ENCODE data around the gene SEMA3D. TPM values are rescaled to one million over a fixed set of nuclear protein-coding genes. Genes with fewer than 3 reads are reported as not detected.

The SEMA3D gene
- total RNA-seq, 2 experiments from 2014 or later: not detected

GRCh38 chr7:85175217-85175616, 11.6 kb downstream of the SEMA3D start:
- Mint-ChIP-seq H3K9me3 (peaks cover 6% of the 10 kb centered on the region), H3K27ac (no peak overlapping the region), H3K4me1 (no peaks in the 10 kb centered on the region), H3K4me3 (no peak overlapping the region), H3K27me3 (no peaks in the 10 kb centered on the region), H3K36me3 (ENCODE audit: low read depth) (no peaks in the 10 kb centered on the region)
- DNase-seq: no peak
- ChIA-PET POLR2A (no interaction called here), CTCF (no interaction called here)

- ChIA-PET POLR2A (no interaction called here), CTCF (no interaction called here)
- H3K27ac Mint-ChIP-seq: no peak overlapping the region
- no peaks in the 10 kb centered on the region for H3K4me1 Mint-ChIP-seq
- H3K9me3 Mint-ChIP-seq: no peaks in the 10 kb centered on the region
- H3K27me3 Mint-ChIP-seq: no peaks in the 10 kb centered on the region
- H3K4me3 Mint-ChIP-seq: no peak overlapping the region
- H3K36me3 Mint-ChIP-seq (ENCODE audit: low read depth): no peaks in the 10 kb centered on the region
- no peak for DNase-seq
Measured at GRCh38 chr7:85172530-85172941, 14.3 kb downstream of the SEMA3D start.

- Mint-ChIP-seq H3K36me3 (ENCODE audit: low read depth) (no peaks in the 10 kb centered on the region), H3K27ac (no peak overlapping the region), H3K4me1 (no peaks in the 10 kb centered on the region), H3K4me3 (no peak overlapping the region), H3K9me3 (no peaks in the 10 kb centered on the region), H3K27me3 (no peaks in the 10 kb centered on the region)
- POLR2A ChIA-PET: no interaction called here
- CTCF ChIA-PET: no interaction called here
- DNase-seq: no peak
Measured at GRCh38 chr7:85167636-85168035, 19.2 kb downstream of the SEMA3D start.

- no peak overlapping the region for H3K4me3 Mint-ChIP-seq
- ChIA-PET CTCF (no interaction called here), POLR2A (no interaction called here)
- H3K27me3 Mint-ChIP-seq: no peaks in the 10 kb centered on the region
- no peaks in the 10 kb centered on the region for H3K9me3 Mint-ChIP-seq
- H3K36me3 Mint-ChIP-seq (ENCODE audit: low read depth): no peaks in the 10 kb centered on the region
- no peak for DNase-seq
- no peaks in the 10 kb centered on the region for H3K4me1 Mint-ChIP-seq
- H3K27ac Mint-ChIP-seq: no peak overlapping the region
Measured at GRCh38 chr7:85165263-85165662, 21.6 kb downstream of the SEMA3D start.

GRCh38 chr7:85164376-85164775, 22.5 kb downstream of the SEMA3D start:
- Mint-ChIP-seq H3K36me3 (ENCODE audit: low read depth) (no peaks in the 10 kb centered on the region), H3K9me3 (peaks cover under 1% of the 10 kb centered on the region), H3K27ac (no peak overlapping the region), H3K4me3 (no peak overlapping the region), H3K27me3 (no peaks in the 10 kb centered on the region), H3K4me1 (no peaks in the 10 kb centered on the region)
- CTCF ChIA-PET: no interaction called here
- POLR2A ChIA-PET: no interaction called here
- DNase-seq: no peak

- no peak overlapping the region for H3K27ac Mint-ChIP-seq
- H3K27me3 Mint-ChIP-seq: no peaks in the 10 kb centered on the region
- H3K36me3 Mint-ChIP-seq (ENCODE audit: low read depth): no peaks in the 10 kb centered on the region
- H3K9me3 Mint-ChIP-seq: peaks cover 4% of the 10 kb centered on the region
- DNase-seq: no peak
- ChIA-PET POLR2A (no interaction called here), CTCF (no interaction called here)
- H3K4me3 Mint-ChIP-seq: no peak overlapping the region
- H3K4me1 Mint-ChIP-seq: no peaks in the 10 kb centered on the region
Measured at GRCh38 chr7:85162721-85163120, 24.1 kb downstream of the SEMA3D start.

GRCh38 chr7:85160223-85160622, 26.6 kb downstream of the SEMA3D start:
- H3K27ac Mint-ChIP-seq: no peak overlapping the region
- H3K27me3 Mint-ChIP-seq: no peaks in the 10 kb centered on the region
- no peak for DNase-seq
- peaks cover 4% of the 10 kb centered on the region for H3K9me3 Mint-ChIP-seq
- H3K36me3 Mint-ChIP-seq (ENCODE audit: low read depth): no peaks in the 10 kb centered on the region
- POLR2A ChIA-PET: no interaction called here
- no peak overlapping the region for H3K4me3 Mint-ChIP-seq
- CTCF ChIA-PET: no interaction called here
- H3K4me1 Mint-ChIP-seq: no peaks in the 10 kb centered on the region

- ChIA-PET POLR2A (no interaction called here), CTCF (no interaction called here)
- Mint-ChIP-seq H3K9me3 (peaks cover 4% of the 10 kb centered on the region), H3K27ac (no peak overlapping the region), H3K4me3 (no peak overlapping the region), H3K4me1 (no peaks in the 10 kb centered on the region), H3K36me3 (ENCODE audit: low read depth) (no peaks in the 10 kb centered on the region), H3K27me3 (no peaks in the 10 kb centered on the region)
- DNase-seq: no peak
Measured at GRCh38 chr7:85159003-85159402, 27.9 kb downstream of the SEMA3D start.

- CTCF ChIA-PET: no interaction called here
- Mint-ChIP-seq H3K36me3 (ENCODE audit: low read depth) (no peaks in the 10 kb centered on the region), H3K9me3 (peaks cover 4% of the 10 kb centered on the region), H3K4me1 (no peaks in the 10 kb centered on the region), H3K27ac (no peak overlapping the region), H3K4me3 (no peak overlapping the region), H3K27me3 (no peaks in the 10 kb centered on the region)
- DNase-seq: no peak
- POLR2A ChIA-PET: no interaction called here
Measured at GRCh38 chr7:85156661-85157208, 30.1 kb downstream of the SEMA3D start.

GRCh38 chr7:85154282-85154937, 32.4 kb downstream of the SEMA3D start:
- POLR2A ChIA-PET: no interaction called here
- no peak for DNase-seq
- CTCF ChIA-PET: no interaction called here
- no peak overlapping the region for H3K4me3 Mint-ChIP-seq
- no peaks in the 10 kb centered on the region for H3K36me3 Mint-ChIP-seq (ENCODE audit: low read depth)
- no peak overlapping the region for H3K27ac Mint-ChIP-seq
- H3K9me3 Mint-ChIP-seq: peaks cover 4% of the 10 kb centered on the region
- no peaks in the 10 kb centered on the region for H3K4me1 Mint-ChIP-seq
- no peaks in the 10 kb centered on the region for H3K27me3 Mint-ChIP-seq

GRCh38 chr7:85153715-85154114, 33.1 kb downstream of the SEMA3D start:
- no peak for DNase-seq
- no peaks in the 10 kb centered on the region for H3K4me1 Mint-ChIP-seq
- H3K27me3 Mint-ChIP-seq: no peaks in the 10 kb centered on the region
- no peaks in the 10 kb centered on the region for H3K36me3 Mint-ChIP-seq (ENCODE audit: low read depth)
- ChIA-PET POLR2A (no interaction called here), CTCF (no interaction called here)
- no peaks in the 10 kb centered on the region for H3K9me3 Mint-ChIP-seq
- no peak overlapping the region for H3K27ac Mint-ChIP-seq
- no peak overlapping the region for H3K4me3 Mint-ChIP-seq

- Mint-ChIP-seq H3K27ac (no peak overlapping the region), H3K9me3 (no peaks in the 10 kb centered on the region), H3K36me3 (ENCODE audit: low read depth) (no peaks in the 10 kb centered on the region), H3K4me1 (no peaks in the 10 kb centered on the region), H3K27me3 (no peaks in the 10 kb centered on the region), H3K4me3 (no peak overlapping the region)
- ChIA-PET POLR2A (no interaction called here), CTCF (no interaction called here)
- DNase-seq: no peak
Measured at GRCh38 chr7:85150624-85151023, 36.2 kb downstream of the SEMA3D start.

- ChIA-PET POLR2A (no interaction called here), CTCF (no interaction called here)
- Mint-ChIP-seq H3K9me3 (no peaks in the 10 kb centered on the region), H3K27ac (no peak overlapping the region), H3K36me3 (ENCODE audit: low read depth) (no peaks in the 10 kb centered on the region), H3K27me3 (no peaks in the 10 kb centered on the region), H3K4me3 (no peak overlapping the region), H3K4me1 (no peaks in the 10 kb centered on the region)
- DNase-seq: no peak
Measured at GRCh38 chr7:85144771-85145170, 42.1 kb downstream of the SEMA3D start.

- Mint-ChIP-seq H3K9me3 (no peaks in the 10 kb centered on the region), H3K4me1 (no peaks in the 10 kb centered on the region), H3K27ac (no peak overlapping the region), H3K36me3 (ENCODE audit: low read depth) (no peaks in the 10 kb centered on the region), H3K4me3 (no peak overlapping the region), H3K27me3 (no peaks in the 10 kb centered on the region)
- ChIA-PET POLR2A (no interaction called here), CTCF (no interaction called here)
- DNase-seq: no peak
Measured at GRCh38 chr7:85135977-85136376, 50.9 kb downstream of the SEMA3D start.
